SIG-M5 treated with dmso at 0.1 percent for 504 hours (cell line): Measurements from ENCODE around the gene NOD1.
A peak's percentile ranks its signal among the peaks of the same experiment; 100 is the strongest.
"Not testable (repeated sequence)": the region's sequence is repeated elsewhere in the genome, so short reads cannot be mapped to it uniquely, and the experiment has no call there.

Source experiments
- DNase-seq: peaks from one replicate; lab custom pipeline; 2025; ENCODE audit not compliant: unreplicated experiment; lab: John Stamatoyannopoulos, UW

The NOD1 gene

DNA sequence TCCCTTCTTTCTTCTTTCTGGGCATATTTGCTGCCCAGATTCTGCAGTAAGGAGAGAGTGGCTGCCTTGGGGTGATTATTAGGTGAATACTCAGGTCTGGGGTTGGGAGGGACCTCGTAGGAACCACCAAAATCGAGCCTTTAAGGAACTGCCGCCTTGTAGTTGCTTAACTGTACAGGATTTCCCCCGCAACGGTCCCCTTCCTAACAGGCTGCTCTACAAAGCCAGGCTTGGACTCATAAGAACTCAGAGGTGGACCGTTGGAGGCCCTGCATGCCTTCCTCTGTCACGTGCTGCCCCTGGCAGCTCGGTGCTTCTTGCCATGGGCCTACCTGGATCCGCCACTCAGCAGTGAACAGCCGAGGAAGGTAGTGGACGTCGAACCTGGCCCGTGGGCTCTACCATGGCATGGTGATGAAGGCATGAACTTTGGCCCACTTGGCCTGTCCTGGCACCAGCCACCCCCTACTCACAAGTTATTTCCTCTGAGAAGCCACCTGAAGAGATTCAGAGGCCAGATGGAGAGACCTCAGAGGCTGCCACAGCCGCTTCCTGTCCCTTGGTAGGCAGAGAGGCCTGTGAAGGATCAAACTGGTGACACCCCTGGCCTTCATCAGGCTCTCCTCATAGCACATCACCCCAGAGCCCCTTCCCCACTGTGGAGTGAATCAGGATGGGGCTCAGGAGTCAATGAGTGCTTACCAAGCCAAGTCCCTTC is 54.6 kb downstream of the NOD1 start:
- no peak for DNase-seq

- no peak for DNase-seq
Measured at GRCh38 chr7:30422922-30423321, 55.7 kb downstream of the NOD1 start.

DNA sequence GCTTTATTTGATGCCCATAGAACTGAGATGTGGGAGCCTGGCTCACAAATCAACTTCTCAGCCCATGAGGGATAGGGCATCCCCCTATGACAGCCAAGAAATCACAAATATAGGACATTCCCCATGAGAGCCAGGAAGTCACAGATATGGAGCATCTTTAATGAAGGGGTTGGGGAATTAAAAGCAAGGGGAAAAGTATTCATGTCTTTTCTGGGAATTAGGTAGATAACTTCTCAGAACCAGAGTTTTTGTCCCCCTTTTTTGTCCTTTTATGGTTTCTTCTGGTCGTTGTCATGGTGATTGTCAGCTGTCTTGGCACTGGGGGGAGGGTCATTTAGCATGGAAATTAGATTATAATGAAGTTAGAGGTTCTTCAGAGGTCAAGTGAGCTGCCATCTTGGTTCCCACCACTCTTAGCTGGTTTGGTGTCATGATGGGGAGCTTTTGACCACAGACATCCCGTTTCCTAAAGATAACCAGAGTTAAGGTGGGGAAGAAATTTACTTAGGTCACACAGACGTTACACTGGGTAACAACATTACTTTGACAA is 56.9 kb downstream of the NOD1 start:
- DNase-seq = no peak

DNA sequence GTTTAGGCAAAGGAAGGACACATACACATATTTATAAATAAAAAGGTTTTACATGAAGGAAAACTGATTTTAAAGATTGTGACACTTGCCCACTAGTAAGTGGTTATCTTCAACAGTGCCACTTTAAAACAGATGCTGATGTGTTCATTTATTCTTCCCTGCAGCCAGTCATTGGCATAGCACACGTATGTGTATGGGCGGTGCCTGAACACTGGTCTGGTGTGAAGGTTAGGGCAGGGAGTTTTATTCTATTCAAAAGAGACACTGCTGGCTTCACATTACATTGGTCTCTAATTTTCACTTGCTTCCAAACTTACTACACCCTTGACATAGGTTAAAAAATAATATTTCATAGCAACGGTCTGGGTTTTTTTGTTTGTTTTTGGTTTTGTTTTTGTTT is 57.9 kb downstream of the NOD1 start:
- no peak for DNase-seq

DNA sequence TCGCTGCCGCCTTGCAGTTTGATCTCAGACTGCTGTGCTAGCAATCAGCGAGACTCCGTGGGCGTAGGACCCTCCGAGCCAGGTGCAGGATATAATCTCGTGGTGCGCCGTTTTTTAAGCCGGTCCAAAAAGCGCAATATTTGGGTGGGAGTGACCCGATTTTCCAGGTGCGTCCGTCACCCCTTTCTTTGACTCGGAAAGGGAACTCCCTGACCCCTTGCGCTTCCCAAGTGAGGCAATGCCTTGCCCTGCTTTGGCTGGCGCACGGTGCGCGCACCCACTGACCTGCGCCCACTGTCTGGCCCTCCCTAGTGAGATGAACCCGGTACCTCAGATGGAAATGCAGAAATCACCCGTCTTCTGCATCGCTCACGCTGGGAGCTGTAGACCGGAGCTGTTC is 58.5 kb downstream of the NOD1 start:
- DNase-seq = not testable (repeated sequence)

GRCh38 chr7:30413864-30414263 is 64.7 kb downstream of the NOD1 start:
- no peak for DNase-seq

- DNase-seq = peak; percentile 56
Measured at GRCh38 chr7:30412782-30413504, 65.6 kb downstream of the NOD1 start.

- DNase-seq = no peak
Measured at GRCh38 chr7:30411897-30412296, 66.7 kb downstream of the NOD1 start.

DNA sequence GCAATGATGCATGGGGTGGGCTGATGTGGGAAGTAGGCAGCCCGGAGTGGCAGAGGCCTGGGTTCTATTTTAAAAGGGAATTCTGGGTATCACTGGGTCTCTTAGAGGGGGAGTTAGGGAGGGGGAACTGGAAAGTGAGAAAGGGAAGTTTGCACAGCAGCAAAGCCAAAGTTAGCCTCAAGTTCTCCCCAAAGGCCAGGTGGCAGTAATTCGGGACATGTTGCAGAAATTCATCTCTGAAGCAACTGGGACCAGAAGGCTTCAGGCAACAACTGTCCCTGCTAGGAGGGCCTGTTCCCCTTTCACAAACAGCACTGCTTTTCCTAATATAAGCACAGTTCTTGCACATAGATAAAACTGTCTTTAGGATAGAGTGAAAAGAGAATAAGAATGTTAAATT is 67.4 kb downstream of the NOD1 start:
- DNase-seq = peak; percentile 92

GRCh38 chr7:30406664-30407425 is 71.7 kb downstream of the NOD1 start:
- no peak for DNase-seq

GRCh38 chr7:30405179-30405578 is 73.4 kb downstream of the NOD1 start:
- DNase-seq = no peak

GRCh38 chr7:30403477-30403876 is 75.1 kb downstream of the NOD1 start:
- peak; percentile 9 for DNase-seq

- no peak for DNase-seq
Measured at GRCh38 chr7:30396389-30396788, 82.2 kb downstream of the NOD1 start.

DNA sequence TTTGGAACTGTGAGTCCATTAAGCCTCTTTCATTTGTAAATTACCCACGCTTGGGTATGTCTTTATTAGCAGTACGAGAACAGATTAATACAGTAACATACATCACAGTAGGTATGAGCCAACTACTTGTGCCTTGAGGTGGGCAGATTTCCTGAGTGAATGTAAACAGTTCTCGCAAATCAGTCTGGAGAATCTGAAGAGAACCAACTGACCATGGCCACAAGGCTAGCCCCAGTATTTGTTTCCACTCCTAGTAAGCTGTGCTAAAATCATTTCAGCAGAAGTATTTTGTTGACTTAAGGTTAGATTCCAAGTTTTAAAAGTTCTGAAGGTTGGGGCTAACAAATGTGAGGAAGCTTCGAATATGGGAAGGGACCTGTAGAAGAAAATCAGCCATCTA is 82.9 kb downstream of the NOD1 start:
- DNase-seq = no peak

DNA sequence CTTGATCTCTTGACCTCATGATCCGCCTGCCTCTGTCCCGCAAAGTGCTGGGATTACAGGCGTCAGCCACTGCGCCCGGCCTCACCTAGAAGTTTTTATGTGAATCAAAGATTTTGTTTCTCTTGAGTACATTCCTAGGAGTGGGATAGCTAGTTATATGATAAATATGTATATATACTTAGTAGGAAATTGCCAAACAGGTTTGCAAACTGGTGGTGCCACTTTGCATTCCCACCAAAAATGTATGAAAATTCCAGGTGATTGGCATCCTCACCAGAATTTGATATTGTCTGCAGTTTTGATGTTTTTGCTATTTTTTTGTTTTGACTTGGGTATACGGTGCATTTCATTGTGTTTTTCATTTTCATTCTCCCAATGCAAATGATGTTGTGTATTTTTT is 86.8 kb downstream of the NOD1 start:
- no peak for DNase-seq

DNA sequence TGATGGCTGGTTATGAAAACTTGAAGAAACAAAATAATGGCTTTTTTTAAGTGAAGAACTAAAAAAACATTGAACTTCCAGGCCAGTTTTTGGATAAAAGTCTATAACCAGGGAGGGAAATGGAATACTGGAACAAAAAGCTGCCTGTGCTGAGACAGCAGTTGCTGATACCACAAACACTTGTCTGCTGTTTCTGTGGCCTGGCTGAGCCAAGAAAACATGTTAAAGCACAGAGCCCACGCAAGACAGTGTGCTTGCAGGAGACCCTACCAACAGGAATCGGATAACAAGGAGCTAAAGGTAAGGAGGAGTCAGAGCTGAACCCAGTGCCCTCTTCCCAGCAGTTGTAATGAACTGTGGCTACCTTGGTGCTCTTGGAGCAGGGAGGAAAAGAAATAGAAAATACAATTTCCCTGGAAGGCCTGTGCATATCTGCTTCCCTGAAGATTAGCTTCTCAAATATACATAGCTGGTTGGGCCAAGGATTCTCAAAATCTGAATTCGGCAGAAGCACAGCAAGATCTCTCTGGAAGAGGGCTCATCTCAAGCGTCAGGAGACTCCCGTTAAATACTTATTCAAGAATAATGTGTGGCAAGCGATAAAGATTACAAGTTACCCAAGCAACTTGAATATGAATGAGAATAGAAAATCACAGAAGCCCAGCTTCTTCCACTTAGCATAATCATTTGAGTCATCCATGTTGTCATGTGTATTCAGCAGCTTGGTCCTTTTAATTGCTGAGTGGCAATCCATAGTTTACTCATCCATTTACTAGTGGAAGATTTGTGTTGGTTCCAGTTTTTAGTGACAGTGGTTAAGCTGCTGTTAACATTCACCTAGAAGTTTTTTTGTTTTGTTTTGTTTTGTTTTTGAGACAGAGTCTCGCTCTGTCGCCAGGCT is 87.6 kb downstream of the NOD1 start:
- no peak for DNase-seq

DNA sequence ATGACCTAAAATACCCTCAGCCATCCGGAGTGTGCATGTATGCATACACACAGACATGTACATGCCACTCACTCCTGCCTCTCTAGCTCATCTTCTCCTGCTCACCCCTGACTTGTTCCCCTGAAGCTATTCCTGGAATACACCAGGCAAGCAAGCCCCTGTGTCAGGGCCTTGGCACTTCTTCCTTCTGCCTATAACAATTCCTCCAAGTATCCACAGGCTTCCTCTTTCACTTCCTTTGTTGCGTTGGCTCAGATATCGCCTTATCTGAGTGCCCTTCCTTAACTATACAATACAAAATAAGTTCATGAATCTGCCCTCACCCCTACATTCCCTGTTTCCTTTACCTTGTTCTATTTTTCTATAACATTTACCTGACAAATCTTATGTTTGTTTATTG is 88.8 kb downstream of the NOD1 start:
- DNase-seq = no peak

DNA sequence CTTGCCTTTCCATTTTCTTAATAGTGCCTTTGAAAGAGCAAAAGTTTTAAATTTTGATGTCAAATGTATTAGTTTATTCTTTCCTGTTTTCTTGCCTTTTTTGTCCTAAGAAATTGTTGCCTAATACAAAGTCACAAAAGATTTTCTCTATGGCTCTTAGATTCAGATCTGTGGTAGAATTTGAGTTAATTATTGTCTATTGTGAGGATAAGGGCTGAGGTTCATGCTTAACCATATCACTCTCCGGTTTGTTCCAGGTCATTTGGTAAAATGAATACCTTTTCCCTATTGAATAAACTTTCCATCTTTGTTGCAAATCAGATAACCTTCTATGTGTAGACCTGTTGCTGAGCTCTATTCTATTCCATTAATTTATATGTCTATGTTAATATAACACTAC is 96.0 kb downstream of the NOD1 start:
- no peak for DNase-seq

DNA sequence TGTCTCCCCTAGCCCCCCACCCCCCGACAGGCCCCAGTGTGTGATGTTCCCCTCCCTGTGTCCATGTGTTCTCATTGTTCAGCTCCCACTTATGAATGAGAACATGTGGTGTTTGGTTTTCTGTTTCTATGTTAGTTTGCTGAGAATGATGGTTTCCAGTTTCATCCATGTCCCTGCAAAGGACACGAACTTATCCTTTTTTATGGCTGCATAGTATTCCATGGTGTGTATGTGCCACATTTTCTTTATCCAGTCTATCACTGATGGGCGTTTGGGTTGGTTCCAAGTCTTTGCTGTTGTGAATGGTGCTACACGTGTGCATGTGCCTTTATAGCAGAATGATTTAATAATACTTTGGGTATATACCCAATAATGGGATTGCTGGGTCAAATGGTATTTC is 97.8 kb downstream of the NOD1 start:
- DNase-seq = not testable (repeated sequence)

GRCh38 chr7:30380294-30380693 is 98.3 kb downstream of the NOD1 start:
- DNase-seq = no peak

DNA sequence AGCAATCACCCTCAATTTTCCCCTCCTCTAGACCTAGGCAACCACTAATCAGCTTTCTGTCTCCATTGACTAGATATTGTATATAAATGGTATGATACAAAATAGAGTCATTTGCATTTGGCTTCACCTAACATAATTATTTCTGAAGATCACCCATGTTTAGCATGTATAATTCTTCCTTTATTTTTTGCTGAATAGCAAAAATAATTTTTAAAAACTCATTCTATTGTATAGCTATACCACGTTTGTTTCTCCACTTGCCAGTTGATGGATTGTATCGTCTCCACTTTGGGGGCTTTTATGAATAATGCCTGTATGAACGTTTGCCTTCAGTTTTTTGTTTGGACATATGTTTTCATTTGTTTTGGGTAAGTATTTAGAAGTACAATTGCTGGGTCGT is 98.8 kb downstream of the NOD1 start:
- no peak for DNase-seq
